ENCODE data around the gene TSPAN11.

TSPAN11 gene

DNA sequence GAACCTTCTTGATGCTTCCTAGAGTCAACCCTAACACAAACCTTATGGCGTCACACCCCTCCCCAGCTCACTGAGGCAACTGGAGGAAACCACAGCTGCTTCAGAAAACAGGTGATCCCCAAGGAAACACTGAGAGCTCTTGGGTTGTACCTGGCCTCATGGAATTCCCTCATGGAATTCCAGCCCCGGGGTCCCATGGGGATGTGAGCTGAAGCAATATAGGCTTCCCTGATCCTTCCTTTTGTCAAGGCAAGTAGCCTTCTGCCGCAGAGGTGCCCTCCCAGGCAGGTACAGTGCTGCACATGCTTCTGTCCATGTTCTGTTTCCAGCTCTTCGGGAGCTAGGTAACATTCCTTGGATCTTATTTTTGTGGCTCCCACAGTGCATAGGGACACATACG, 47.3 kb downstream of the TSPAN11 start:
- no peak overlapping the region for H3K4me3 ChIP-seq (ENCODE audit: control insufficient read depth, low read depth, low read length)
- no peak for DNase-seq (ENCODE audit: low read depth)
- TF ChIP-seq, protein P1, sequence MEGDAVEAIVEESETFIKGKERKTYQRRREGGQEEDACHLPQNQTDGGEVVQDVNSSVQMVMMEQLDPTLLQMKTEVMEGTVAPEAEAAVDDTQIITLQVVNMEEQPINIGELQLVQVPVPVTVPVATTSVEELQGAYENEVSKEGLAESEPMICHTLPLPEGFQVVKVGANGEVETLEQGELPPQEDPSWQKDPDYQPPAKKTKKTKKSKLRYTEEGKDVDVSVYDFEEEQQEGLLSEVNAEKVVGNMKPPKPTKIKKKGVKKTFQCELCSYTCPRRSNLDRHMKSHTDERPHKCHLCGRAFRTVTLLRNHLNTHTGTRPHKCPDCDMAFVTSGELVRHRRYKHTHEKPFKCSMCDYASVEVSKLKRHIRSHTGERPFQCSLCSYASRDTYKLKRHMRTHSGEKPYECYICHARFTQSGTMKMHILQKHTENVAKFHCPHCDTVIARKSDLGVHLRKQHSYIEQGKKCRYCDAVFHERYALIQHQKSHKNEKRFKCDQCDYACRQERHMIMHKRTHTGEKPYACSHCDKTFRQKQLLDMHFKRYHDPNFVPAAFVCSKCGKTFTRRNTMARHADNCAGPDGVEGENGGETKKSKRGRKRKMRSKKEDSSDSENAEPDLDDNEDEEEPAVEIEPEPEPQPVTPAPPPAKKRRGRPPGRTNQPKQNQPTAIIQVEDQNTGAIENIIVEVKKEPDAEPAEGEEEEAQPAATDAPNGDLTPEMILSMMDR (IDR thresholded peaks at IDR 0.05; ENCODE audit: control insufficient read depth, insufficient read depth, low read depth, low read length, missing control alignments), result no peak

DNA sequence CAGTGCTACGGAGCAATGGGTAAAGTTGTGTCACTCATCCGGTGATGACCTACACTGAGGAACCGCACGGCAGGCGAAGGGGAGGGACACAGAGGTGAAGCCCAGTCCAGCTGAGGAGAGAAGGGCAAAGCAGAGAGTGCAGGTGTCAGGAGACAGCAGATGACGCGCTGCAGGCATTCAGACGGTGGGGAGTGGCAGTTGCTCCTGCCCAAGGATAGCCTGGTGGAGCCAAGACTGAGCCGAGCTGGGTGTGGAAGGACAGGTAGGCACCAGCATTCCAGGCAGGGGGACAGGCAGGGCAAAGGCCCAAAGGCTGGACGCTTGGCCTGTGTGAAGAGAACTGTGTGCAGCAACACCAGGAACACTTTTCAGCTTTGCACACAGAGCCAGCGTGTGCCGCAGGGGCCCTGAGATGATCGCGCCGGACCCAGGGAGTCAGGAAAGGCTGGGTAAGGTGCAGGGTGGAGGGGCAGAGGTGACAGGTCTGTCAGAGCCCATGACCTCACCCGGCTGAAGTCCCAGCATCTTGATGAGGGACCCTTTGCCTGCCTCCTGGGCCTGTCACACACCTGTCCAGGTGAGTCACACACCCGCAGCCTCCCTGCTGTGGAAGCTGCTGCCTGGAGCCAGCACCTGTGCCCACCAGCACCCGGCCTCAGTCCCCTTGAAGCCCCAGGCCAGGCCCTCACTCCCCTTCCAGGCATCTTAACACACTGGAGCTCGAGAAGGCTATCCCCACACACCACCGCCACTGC, 48.4 kb downstream of the TSPAN11 start:
- TF ChIP-seq, protein P1 (IDR thresholded peaks at IDR 0.05; ENCODE audit: control insufficient read depth, insufficient read depth, low read depth, low read length, missing control alignments), result no peak
- H3K4me3 ChIP-seq (ENCODE audit: control insufficient read depth, low read depth, low read length), result no peak overlapping the region
- DNase-seq (ENCODE audit: low read depth), result no peak

DNA sequence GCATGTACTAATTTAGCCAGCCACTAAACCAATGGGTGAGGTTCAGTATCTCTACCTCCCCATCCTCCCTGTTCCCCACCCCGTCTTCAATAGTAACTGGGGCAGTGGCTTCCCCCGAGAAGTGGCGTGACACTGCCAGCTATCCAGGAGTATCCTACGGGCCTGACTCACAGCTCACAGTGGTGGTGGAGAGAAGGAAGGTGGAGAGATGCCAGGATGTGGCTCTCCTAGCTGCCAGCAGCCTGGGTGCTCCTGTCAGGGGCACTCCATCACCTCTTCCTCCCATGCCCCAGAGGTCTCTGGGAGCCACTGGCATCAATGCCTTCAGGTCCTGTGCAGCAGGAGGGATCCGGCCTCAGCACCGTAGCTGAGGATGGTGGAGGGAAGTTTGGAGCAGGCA, 49.0 kb downstream of the TSPAN11 start:
- TF ChIP-seq, protein P1 (IDR thresholded peaks at IDR 0.05; ENCODE audit: control insufficient read depth, insufficient read depth, low read depth, low read length, missing control alignments), result no peak
- no peak overlapping the region for H3K4me3 ChIP-seq (ENCODE audit: control insufficient read depth, low read depth, low read length)
- DNase-seq (ENCODE audit: low read depth), result no peak

DNA sequence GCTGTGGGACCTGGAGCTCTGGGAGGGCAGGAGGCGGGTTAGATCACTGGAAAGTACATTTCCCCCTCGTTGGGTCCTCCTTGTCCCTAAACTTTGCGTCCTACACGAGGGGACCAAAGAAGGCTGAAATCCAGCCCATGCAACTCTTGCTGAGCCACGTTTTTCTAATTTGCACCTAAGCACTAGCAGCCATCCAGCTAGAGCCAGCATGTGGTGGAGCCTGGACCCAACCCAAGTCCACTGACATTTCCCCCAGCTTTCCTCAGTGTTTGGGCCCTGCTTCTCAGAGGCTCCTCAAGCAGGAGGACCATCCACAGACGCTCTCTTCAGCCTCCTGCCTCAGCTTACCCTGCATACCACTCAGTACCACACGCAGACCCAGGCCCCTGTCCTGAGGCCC, 49.7 kb downstream of the TSPAN11 start:
- no peak for DNase-seq (ENCODE audit: low read depth)
- H3K4me3 ChIP-seq (ENCODE audit: control insufficient read depth, low read depth, low read length), result no peak overlapping the region
- TF ChIP-seq, protein P1 (IDR thresholded peaks at IDR 0.05; ENCODE audit: control insufficient read depth, insufficient read depth, low read depth, low read length, missing control alignments), result no peak

DNA sequence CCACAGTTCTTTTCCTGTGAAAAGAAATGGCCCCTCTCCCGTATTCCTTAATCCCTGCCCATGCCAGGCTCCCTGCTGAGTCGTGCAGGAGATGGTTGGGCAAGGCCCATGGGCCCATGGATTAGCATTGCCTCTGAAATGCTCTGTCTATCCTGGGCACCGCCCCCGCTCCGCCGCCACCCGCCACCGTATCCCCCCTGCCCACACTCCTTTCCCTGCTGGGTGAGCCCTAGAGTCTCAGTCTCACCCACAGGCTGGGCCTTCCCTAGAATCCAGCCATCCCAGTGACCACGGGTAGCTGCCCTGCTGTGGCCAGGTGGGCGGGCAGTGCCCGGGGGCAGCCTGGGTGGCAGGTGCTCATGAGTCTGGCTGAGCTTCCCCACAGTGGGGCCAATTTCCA, 50.6 kb downstream of the TSPAN11 start:
- no peak for DNase-seq (ENCODE audit: low read depth)
- TF ChIP-seq, protein P1 (IDR thresholded peaks at IDR 0.05; ENCODE audit: control insufficient read depth, insufficient read depth, low read depth, low read length, missing control alignments), result no peak
- no peak overlapping the region for H3K4me3 ChIP-seq (ENCODE audit: control insufficient read depth, low read depth, low read length)

DNA sequence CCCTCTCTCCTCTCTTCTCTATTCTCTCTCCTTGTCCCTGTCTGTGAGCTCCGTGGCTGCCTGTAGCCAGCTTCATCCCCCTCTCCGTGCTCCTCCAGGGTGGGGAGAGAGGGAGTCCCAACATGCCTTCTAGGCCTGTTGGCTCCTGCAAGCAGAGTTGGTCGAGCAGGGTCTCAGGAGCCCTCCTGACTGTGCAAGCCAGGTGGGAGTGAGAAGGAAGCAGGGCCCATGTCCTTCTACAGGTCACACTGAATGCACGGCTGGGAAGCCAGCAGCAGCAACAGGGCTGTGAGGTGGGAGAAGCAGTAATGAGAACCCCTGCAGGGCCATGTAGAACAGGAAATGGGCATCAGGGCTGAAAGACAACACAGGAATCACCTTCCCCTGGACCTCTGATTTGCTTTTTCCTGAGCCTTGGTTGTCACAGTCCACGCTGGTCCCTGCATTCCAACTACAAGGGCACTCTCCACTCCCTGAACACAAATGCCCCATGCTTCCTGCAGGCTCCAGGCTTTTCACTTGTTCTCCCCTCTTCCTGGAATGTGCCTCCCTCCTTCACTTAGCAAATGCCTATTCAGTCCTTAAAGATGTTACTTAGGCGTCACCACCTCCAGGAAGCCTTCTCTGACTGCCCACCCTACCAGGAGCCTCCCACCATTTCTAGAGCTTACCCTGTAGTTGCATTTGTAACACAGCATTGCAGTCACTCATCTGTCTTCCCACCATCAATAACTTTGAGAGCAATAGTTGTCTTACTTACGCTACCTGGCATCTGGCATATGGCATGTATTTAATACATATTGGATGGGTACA, 51.2 kb downstream of the TSPAN11 start:
- TF ChIP-seq, protein P1 (IDR thresholded peaks at IDR 0.05; ENCODE audit: control insufficient read depth, insufficient read depth, low read depth, low read length, missing control alignments), result no peak
- H3K4me3 ChIP-seq (ENCODE audit: control insufficient read depth, low read depth, low read length), result no peak overlapping the region
- no peak for DNase-seq (ENCODE audit: low read depth)

Measured in AG09309 (cell line).